GM23248 (cell line): ENCODE data around the gene CDH13. TPM values are rescaled to one million over a fixed set of nuclear protein-coding genes. Genes with fewer than 3 reads are reported as not detected.
A peak's percentile ranks its signal among the peaks of the same experiment; 100 is the strongest.

Source experiments
- DNase-seq: peaks from one replicate; pipeline ENCODE4 v3.0.0-alpha.2; 2015
- H2AFZ ChIP-seq: fragments of 200-600 bp; sonication (generic); 2 replicates; pipeline ENCODE4 v1.6.1; 2016; ENCODE audit warnings: antibody characterized with exemption
- H3F3A ChIP-seq: fragments of 200-600 bp; sonication (generic); 2 replicates; pipeline ENCODE4 v1.6.1; 2016; ENCODE audit warnings: mild to moderate bottlenecking, antibody characterized with exemption, mixed run types; ENCODE audit not compliant: insufficient read depth
- H3K27ac ChIP-seq: fragments of 200-600 bp; sonication (generic); 2 replicates; pipeline ENCODE4 v1.5.1; 2016; ENCODE audit warnings: mild to moderate bottlenecking
- H3K27me3 ChIP-seq: fragments of 200-600 bp; sonication (generic); replicated peaks from 2 replicates; pipeline ENCODE4 v1.6.1; 2016; ENCODE audit warnings: mild to moderate bottlenecking; ENCODE audit not compliant: insufficient read depth
- H3K36me3 ChIP-seq: fragments of 200-600 bp; sonication (generic); 2 replicates; pipeline ENCODE4 v1.6.1; 2016; ENCODE audit warnings: low read depth, mild to moderate bottlenecking
- H3K4me1 ChIP-seq: fragments of 200-600 bp; sonication (generic); 2 replicates; pipeline ENCODE4 v1.6.1; 2016; ENCODE audit warnings: mild to moderate bottlenecking; ENCODE audit not compliant: insufficient read depth
- H3K4me2 ChIP-seq: fragments of 200-600 bp; sonication (generic); one replicate; pipeline ENCODE4 v1.6.1; 2016; ENCODE audit warnings: mild to moderate bottlenecking; ENCODE audit not compliant: unreplicated experiment
- H3K4me3 ChIP-seq: fragments of 200-600 bp; sonication (generic); 2 replicates; pipeline ENCODE4 v1.5.1; 2016; ENCODE audit warnings: mild to moderate bottlenecking
- H3K79me2 ChIP-seq: fragments of 200-600 bp; sonication (generic); 2 replicates; pipeline ENCODE4 v1.6.1; 2016; ENCODE audit warnings: mild to moderate bottlenecking; ENCODE audit not compliant: insufficient read depth
- H3K9ac ChIP-seq: fragments of 200-600 bp; sonication (generic); 2 replicates; pipeline ENCODE4 v1.6.1; 2016; ENCODE audit warnings: mild to moderate bottlenecking
- H3K9me2 ChIP-seq: fragments of 200-600 bp; sonication (generic); 2 replicates; pipeline ENCODE4 v1.6.1; 2016; ENCODE audit warnings: mixed run types, mild to moderate bottlenecking, moderate library complexity; ENCODE audit not compliant: insufficient read depth
- H3K9me3 ChIP-seq: fragments of 200-600 bp; sonication (generic); one replicate; pipeline ENCODE4 v1.6.1; 2017; ENCODE audit warnings: low read depth
- H4K20me1 ChIP-seq: fragments of 200-600 bp; sonication (generic); 2 replicates; pipeline ENCODE4 v1.6.0; 2016; ENCODE audit not compliant: insufficient read depth
- EZH2 ChIP-seq: fragments of 200-600 bp; sonication (generic); IDR thresholded peaks from 2 replicates; pipeline ENCODE4 v1.6.1; 2018; ENCODE audit warnings: antibody characterized with exemption, mild to moderate bottlenecking; ENCODE audit not compliant: insufficient read depth, poor library complexity, severe bottlenecking
- EZH2phosphoT487 ChIP-seq: fragments of 200-600 bp; sonication (generic); IDR thresholded peaks from 2 replicates; pipeline ENCODE4 v1.6.1; 2018; ENCODE audit warnings: antibody characterized with exemption, moderate library complexity, mild to moderate bottlenecking, low read depth; ENCODE audit not compliant: insufficient read depth
- WGBS, 2 experiments: methylation state at CpG; one replicate each; pipeline ENCODE4 v1.1.6; 2015 to 2017; ENCODE audit warnings: low lambda C conversion rate in 2 of 2, low coverage in 1 of 2; ENCODE audit errors: missing lambda C conversion rate in 2 of 2; 5-methylcytosine and 5-hydroxymethylcytosine counted together
- in situ Hi-C: fragments of 300-500 bp; cut with MboI; formaldehyde crosslinking; loops from 2 replicates; pipeline ENCODE4 v1.15.0; 2020
- polyA plus RNA-seq: library from polyadenylated mRNA; unstranded; fragments of >200 nt; fragmentation: Nextera tagmentation; extraction: Ambion mirVana; gene quantifications from 2 replicates; pipeline ENCODE4 v1.2.1, GENCODE V29; 2016
- total RNA-seq: library from RNA; depleted of rRNA; stranded (reverse); fragments of >200 nt; shearing (Covaris generic); gene quantifications from 2 replicates; pipeline ENCODE4 v1.2.3, GENCODE V29; 2014

CDH13 gene
- total and polyA plus RNA-seq, 2 experiments from 2014 or later = 51.0 to 52.8 TPM

- H3K79me2 ChIP-seq = no peaks in the 10 kb centered on the region
- in situ Hi-C loops = no loop called here
- TF ChIP-seq EZH2 (no peak), EZH2phosphoT487 (no peak)
- no peak overlapping the region for H3K4me3 ChIP-seq
- no peaks in the 10 kb centered on the region for H3F3A ChIP-seq
- no peaks in the 10 kb centered on the region for H3K36me3 ChIP-seq
- 71% methylated on average over 3 of the region's 3 CpGs for WGBS, 2 experiments
- no peaks in the 10 kb centered on the region for H3K9me3 ChIP-seq
- H3K9ac ChIP-seq = no peak overlapping the region
- H3K4me2 ChIP-seq = no peak overlapping the region
- DNase-seq = no peak
- H3K9me2 ChIP-seq = no peaks in the 10 kb centered on the region
- no peak overlapping the region for H3K27ac ChIP-seq
- H4K20me1 ChIP-seq = no peaks in the 10 kb centered on the region
- no peak overlapping the region for H2AFZ ChIP-seq
- no peaks in the 10 kb centered on the region for H3K27me3 ChIP-seq
- H3K4me1 ChIP-seq = 0 out of 2 replicates have a peak, but pooled peaks cover 6% of the 10 kb centered on the region
Observed at GRCh38 chr16:83058376-83058775, 431.6 kb downstream of the CDH13 start.

- DNase-seq = no peak
- Histone ChIP-seq H4K20me1 (no peaks in the 10 kb centered on the region), H3K9ac (no peak overlapping the region), H3K9me2 (no peaks in the 10 kb centered on the region), H3K36me3 (no peaks in the 10 kb centered on the region), H3F3A (no peaks in the 10 kb centered on the region), H3K79me2 (no peaks in the 10 kb centered on the region), H2AFZ (no peak overlapping the region), H3K9me3 (no peaks in the 10 kb centered on the region), H3K4me1 (0 out of 2 replicates have a peak, but pooled peaks cover 6% of the 10 kb centered on the region), H3K4me2 (no peak overlapping the region), H3K27ac (no peak overlapping the region), H3K4me3 (no peak overlapping the region), H3K27me3 (no peaks in the 10 kb centered on the region)
- in situ Hi-C loops = no loop called here
- WGBS, 2 experiments = 69 to 77% methylated on average over 5 of the region's 5 CpGs
- TF ChIP-seq EZH2phosphoT487 (no peak), EZH2 (no peak)
Observed at GRCh38 chr16:83059237-83059636, 432.5 kb downstream of the CDH13 start.

DNA sequence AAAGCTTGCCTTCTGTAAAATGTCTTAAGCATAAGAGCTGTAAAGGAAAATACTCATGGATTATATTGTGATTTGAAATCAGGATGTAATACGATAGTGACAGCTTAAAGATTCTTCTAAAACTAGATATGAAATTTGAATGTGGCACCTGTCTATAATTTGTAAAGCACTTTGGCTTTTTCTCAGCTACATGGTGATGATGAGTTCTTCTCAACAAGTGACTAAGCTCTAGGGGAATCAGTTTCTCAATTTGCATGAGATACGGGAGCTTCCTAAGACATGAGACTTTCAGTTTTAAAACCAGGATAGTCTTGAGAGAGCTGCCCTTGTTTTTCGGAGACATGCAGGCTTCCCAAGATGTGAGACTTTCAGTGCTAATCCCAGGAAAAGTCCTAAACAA lies 439.2 kb downstream of the CDH13 start:
- Histone ChIP-seq H4K20me1 (no peaks in the 10 kb centered on the region), H3K9me2 (no peaks in the 10 kb centered on the region), H3K4me2 (no peak overlapping the region), H2AFZ (no peak overlapping the region), H3K9me3 (no peaks in the 10 kb centered on the region), H3K4me1 (0 out of 2 replicates have a peak, but pooled peaks cover 6% of the 10 kb centered on the region), H3K27ac (no peak overlapping the region), H3K79me2 (no peaks in the 10 kb centered on the region), H3K9ac (no peak overlapping the region), H3K36me3 (no peaks in the 10 kb centered on the region), H3K27me3 (no peaks in the 10 kb centered on the region), H3F3A (no peaks in the 10 kb centered on the region; the same call in 1 of the 2 replicates), H3K4me3 (no peak overlapping the region)
- TF ChIP-seq EZH2 = no peak
- no peak for TF ChIP-seq EZH2phosphoT487
- 88 to 93% methylated on average over 3 of the region's 3 CpGs for WGBS, 2 experiments
- no peak for DNase-seq
- in situ Hi-C loops = no loop called here

- no peak overlapping the region for H3K4me3 ChIP-seq
- H3K79me2 ChIP-seq = no peaks in the 10 kb centered on the region
- no peaks in the 10 kb centered on the region for H4K20me1 ChIP-seq
- no peaks in the 10 kb centered on the region for H3K9me2 ChIP-seq
- no peaks in the 10 kb centered on the region for H3K4me1 ChIP-seq
- TF ChIP-seq EZH2 = no peak
- TF ChIP-seq EZH2phosphoT487 = no peak
- no peak for DNase-seq
- in situ Hi-C loops = no loop called here
- H3K4me2 ChIP-seq = no peak overlapping the region
- no peak overlapping the region for H3K9ac ChIP-seq
- no peak overlapping the region for H3K27ac ChIP-seq
- H3K27me3 ChIP-seq = no peaks in the 10 kb centered on the region
- no peak overlapping the region for H2AFZ ChIP-seq
- H3K36me3 ChIP-seq = no peaks in the 10 kb centered on the region
- H3F3A ChIP-seq = no peaks in the 10 kb centered on the region; the same call in 1 of the 2 replicates
- no peaks in the 10 kb centered on the region for H3K9me3 ChIP-seq
- WGBS, 2 experiments = 65 to 88% methylated on average over 2 of the region's 2 CpGs
Observed at GRCh38 chr16:83066881-83067280, 440.1 kb downstream of the CDH13 start.

GRCh38 chr16:83068686-83069085 lies 441.9 kb downstream of the CDH13 start:
- Histone ChIP-seq H3K79me2 (no peaks in the 10 kb centered on the region), H3K36me3 (no peaks in the 10 kb centered on the region), H3K27ac (no peak overlapping the region), H3K4me2 (no peak overlapping the region), H3K27me3 (no peaks in the 10 kb centered on the region), H3K4me3 (no peak overlapping the region), H3K9ac (no peak overlapping the region), H3F3A (no peaks in the 10 kb centered on the region; the same call in 1 of the 2 replicates), H3K4me1 (no peaks in the 10 kb centered on the region), H3K9me3 (no peaks in the 10 kb centered on the region), H3K9me2 (no peaks in the 10 kb centered on the region), H2AFZ (no peak overlapping the region), H4K20me1 (no peaks in the 10 kb centered on the region)
- TF ChIP-seq EZH2 (no peak), EZH2phosphoT487 (no peak)
- peak; percentile 40 for DNase-seq
- in situ Hi-C loops = no loop called here
- WGBS, 2 experiments = 11 to 25% methylated on average over 1 of the region's 1 CpG
